T-helper 1 cell (primary cell): ENCODE measurements around the gene BNC2.
"Not testable (repeated sequence)": the region's sequence is repeated elsewhere in the genome, so short reads cannot be mapped to it uniquely, and the experiment has no call there.

Experiments used
- DNase-seq, 5 donors: peaks; one replicate each; pipeline ENCODE4 v3.0.0-alpha.2; 2012 to 2020

The BNC2 gene

GRCh38 chr9:16539626-16540025 is 330.8 kb downstream of the BNC2 start:
- DNase-seq, result not testable (repeated sequence)

GRCh38 chr9:16535555-16535954 is 334.9 kb downstream of the BNC2 start:
- DNase-seq, result no peak

GRCh38 chr9:16532681-16533450 is 337.6 kb downstream of the BNC2 start:
- DNase-seq, result no peak

- DNase-seq, result no peak
Observed at GRCh38 chr9:16532272-16532671, 338.2 kb downstream of the BNC2 start.

- DNase-seq, result no peak
Observed at GRCh38 chr9:16530669-16531642, 339.5 kb downstream of the BNC2 start.

- DNase-seq, result no peak
Observed at GRCh38 chr9:16527573-16527972, 342.9 kb downstream of the BNC2 start.

GRCh38 chr9:16526380-16526779 is 344.1 kb downstream of the BNC2 start:
- no peak for DNase-seq

- no peak for DNase-seq
Observed at GRCh38 chr9:16524823-16525222, 345.6 kb downstream of the BNC2 start.

GRCh38 chr9:16524078-16524477 is 346.4 kb downstream of the BNC2 start:
- DNase-seq, result no peak

- DNase-seq, result no peak
Observed at GRCh38 chr9:16521868-16522411, 348.5 kb downstream of the BNC2 start.

GRCh38 chr9:16519001-16519400 is 351.5 kb downstream of the BNC2 start:
- DNase-seq, result no peak

- DNase-seq, result no peak
Observed at GRCh38 chr9:16516891-16517290, 353.6 kb downstream of the BNC2 start.

- DNase-seq, result no peak
Observed at GRCh38 chr9:16515879-16516301, 354.6 kb downstream of the BNC2 start.

- no peak for DNase-seq
Observed at GRCh38 chr9:16515207-16515606, 355.3 kb downstream of the BNC2 start.

GRCh38 chr9:16514131-16514530 is 356.3 kb downstream of the BNC2 start:
- DNase-seq, result no peak

GRCh38 chr9:16512281-16512680 is 358.2 kb downstream of the BNC2 start:
- no peak for DNase-seq

- no peak for DNase-seq
Observed at GRCh38 chr9:16510482-16510881, 360.0 kb downstream of the BNC2 start.

- no peak for DNase-seq
Observed at GRCh38 chr9:16509997-16510396, 360.5 kb downstream of the BNC2 start.

- DNase-seq, result no peak
Observed at GRCh38 chr9:16505199-16505598, 365.3 kb downstream of the BNC2 start.

- DNase-seq, result no peak
Observed at GRCh38 chr9:16501726-16502125, 368.7 kb downstream of the BNC2 start.

- no peak for DNase-seq
Observed at GRCh38 chr9:16501141-16501540, 369.3 kb downstream of the BNC2 start.

GRCh38 chr9:16500386-16500785 is 370.1 kb downstream of the BNC2 start:
- no peak for DNase-seq

GRCh38 chr9:16499892-16500291 is 370.6 kb downstream of the BNC2 start:
- no peak for DNase-seq
